ACHN (cell line): Measurements from ENCODE around the gene LLCFC1.
"Not testable (repeated sequence)": the region's sequence is repeated elsewhere in the genome, so short reads cannot be mapped to it uniquely, and the experiment has no call there.

Experiments
- DNase-seq: peaks from one replicate; pipeline ENCODE4 v3.0.0-alpha.2; 2015
- in situ Hi-C: cut with HindIII; loops from 2 replicates; pipeline ENCODE4 v1.10.0; 2017; ENCODE audit warnings: low sequenced_read_pairs, low pct_ligation_motif_present, low pct_unique_long_range_greater_than_20kb

Gene LLCFC1

DNA sequence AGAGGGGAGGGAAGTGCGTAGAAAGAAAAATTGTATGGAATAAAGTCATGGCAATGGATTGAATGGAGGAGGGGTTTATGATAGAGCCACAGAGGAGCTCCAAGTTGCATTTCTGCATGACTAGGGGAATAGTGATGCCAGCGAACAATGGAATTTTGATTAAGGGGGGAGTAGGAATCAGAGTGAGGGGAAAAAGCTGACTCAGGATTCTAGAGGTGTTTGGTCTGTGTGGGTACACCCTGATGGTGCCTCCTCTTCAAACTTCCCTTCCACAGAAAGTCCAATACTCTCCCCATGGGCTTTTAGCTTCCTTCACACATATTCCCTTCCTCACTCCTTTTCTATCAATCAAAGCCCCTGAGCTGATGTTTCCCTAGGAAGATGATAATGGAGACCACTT is 24.7 kb downstream of the LLCFC1 start:
- DNase-seq, result no peak
- in situ Hi-C loops, result no loop called here

DNA sequence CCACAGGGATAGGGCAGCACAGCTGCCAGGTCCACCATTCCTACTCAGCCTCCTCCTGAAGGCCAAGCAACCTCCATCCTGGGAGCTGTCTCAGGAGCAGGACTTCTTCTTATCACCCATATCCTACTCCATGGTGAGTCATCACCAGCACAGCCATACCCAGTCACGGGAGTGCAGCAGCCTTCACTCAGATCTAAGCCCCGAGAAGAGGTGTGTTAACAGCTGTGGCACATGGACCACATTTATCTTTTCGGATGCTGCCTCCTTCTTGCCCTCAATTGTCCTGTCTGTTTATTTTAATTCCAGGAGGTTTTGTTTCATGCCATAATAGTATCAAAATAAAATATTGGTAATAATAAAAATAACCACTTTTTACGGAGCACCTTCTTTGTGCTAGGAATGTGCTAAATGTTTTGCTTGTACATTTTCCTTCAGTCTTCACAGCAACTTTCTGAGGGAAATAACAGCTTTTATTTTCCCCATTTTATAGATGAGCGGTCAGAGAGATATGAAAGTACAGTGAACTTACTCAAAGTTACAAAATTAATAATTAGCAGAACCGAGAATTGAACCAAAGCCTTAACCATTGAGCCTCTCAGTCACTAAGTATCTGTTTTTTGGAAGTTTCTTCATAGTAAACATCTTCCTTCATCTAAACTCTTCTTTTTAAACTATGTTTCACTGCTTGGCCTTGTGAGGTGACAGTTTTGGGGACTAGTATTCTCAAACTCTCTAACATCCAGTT is 25.4 kb downstream of the LLCFC1 start:
- in situ Hi-C loops, result no loop called here
- DNase-seq, result no peak

DNA sequence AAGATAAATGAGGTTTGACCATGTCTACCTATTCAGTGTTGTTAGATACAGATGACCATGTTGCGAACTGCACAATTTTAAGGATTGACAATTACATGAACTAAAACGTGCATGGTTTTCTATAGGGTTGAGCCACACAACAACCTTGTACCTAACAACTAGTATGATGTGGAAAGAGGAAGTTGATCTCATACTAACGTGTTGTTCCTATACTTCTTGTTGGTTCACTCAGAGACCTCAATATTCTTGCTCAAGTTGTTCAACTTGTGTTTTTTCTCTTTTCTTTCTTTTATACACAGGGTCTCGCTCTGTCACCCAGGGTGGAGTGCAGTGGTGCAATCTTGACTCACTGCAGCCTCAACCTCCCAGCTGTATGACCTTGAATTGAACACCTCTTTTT is 28.9 kb downstream of the LLCFC1 start:
- no peak for DNase-seq
- in situ Hi-C loops, result no loop called here

DNA sequence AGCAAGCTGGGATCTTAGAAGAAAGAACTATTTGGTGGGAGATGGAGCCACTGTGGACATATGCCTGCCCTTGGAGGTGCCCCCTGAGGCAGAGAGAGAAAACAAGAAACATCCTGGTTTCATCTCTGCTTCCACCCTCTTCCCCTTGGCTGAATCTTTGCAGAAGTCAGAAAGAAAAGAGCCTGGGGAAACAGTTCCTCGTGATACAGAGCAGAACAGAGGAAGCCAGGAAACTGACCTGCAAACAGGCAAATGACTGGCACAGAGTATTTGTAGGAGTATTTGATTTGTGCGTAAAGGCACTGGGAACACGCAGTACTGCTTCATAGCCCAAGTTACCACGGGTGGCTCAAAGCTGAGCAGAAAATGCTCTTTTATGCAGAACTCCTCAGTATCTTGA is 29.9 kb downstream of the LLCFC1 start:
- no peak for DNase-seq
- in situ Hi-C loops, result no loop called here

DNA sequence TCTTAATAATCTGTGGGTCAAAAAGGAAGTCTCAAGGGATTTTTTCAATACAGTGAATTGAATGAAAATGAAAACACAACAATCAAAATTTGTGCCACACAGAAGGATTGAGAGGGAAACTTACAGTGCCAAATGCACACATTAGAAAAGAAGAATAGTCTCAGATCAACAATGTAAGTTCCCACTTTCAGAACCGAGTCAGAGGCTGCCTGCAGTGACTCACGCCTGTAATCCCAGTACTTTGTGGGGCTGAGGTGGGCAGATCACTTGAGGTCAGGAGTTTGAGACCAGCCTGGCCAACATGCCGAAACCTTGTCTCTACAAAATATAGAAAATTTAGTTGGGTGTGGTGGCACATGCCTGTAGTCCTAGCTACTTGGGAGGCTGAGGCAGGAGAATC is 35.3 kb downstream of the LLCFC1 start:
- DNase-seq, result no peak
- in situ Hi-C loops, result no loop called here

DNA sequence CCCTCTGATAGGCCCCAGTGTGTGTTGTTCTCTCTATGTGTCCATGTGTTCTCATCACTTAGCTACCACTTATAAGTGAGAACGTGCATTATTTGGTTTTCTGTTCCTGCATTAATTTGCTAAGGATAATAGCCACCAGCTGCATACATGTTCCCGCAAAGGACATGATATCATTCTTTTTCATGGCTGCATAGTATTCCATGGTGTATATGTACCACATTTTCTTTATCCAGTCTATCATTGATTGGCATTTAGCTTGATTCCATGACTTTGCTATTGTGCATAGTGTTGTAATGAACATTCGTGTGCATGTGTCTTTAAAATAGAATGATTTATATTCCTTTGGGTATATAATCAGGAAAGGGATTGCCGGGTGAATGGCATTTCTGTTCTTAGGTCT is 39.1 kb downstream of the LLCFC1 start:
- DNase-seq, in situ Hi-C loops: not testable (repeated sequence)

DNA sequence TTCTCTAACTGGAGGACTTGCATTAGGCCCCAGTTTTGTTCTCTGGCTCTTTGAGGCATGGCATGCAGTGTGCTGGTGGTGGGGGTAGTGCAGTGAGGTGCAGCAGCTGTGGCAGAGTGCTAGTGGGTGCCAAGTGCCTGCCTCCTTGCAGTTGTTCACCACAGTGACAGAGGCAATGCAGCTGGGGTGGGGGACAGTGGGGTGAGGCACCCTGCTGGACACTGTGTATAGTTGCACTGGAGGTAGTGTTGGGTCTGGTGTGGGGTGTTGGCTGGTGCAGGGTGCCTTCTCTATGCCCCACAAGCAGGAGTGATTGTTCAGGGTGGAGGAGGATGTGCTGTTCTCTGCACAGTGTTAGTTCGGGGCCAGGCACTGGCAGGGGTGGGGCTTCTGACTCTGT is 44.5 kb downstream of the LLCFC1 start:
- in situ Hi-C loops, result no loop called here
- DNase-seq, result no peak

DNA sequence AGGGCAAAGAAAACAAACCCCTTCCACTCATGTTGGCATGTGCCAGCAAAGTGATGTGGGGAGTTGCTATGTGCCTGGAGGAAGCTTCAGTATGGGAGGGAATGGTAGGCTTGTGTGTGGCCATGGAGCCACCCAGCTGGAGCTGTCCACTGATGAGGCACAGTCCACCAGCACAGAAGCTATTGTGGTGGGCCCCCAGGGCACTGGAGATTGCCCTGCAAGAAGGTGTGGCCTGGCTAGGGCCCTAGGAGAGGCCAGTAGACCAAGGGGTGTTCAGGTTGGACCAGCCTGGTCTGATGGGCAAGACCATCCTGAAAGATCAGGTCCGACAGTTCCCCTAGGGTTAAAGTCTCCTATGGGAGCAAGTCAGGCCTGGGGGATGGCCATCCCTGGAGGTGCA is 45.0 kb downstream of the LLCFC1 start:
- no peak for DNase-seq
- in situ Hi-C loops, result no loop called here
